Transverse colon (tissue), 4 donors: ENCODE results near the gene RAB30.

Experiments
- POLR2AphosphoS5 ChIP-seq, 3 donors: sonication (generic); formaldehyde crosslinking; IDR thresholded peaks; one replicate each; pipeline ENCODE4 v1.6.1; 2016; ENCODE audit warnings: antibody characterized with exemption in 3 of 3
- TF ChIP-seq, protein P1 (sequence below), 5 experiments: fragments of 200-600 bp in 3 of 5; fragments of 450-650 bp in 2 of 5; sonication (generic) in 3 of 5; IDR thresholded peaks; 1 replicate in 2 of 5; 2 replicates in 3 of 5; pipeline ENCODE4 v1.5.1; 2016 to 2017; ENCODE audit warnings: antibody characterized with exemption in 5 of 5, inconsistent platforms in 3 of 5, mild to moderate bottlenecking in 2 of 5, moderate library complexity in 1 of 5

DNA sequence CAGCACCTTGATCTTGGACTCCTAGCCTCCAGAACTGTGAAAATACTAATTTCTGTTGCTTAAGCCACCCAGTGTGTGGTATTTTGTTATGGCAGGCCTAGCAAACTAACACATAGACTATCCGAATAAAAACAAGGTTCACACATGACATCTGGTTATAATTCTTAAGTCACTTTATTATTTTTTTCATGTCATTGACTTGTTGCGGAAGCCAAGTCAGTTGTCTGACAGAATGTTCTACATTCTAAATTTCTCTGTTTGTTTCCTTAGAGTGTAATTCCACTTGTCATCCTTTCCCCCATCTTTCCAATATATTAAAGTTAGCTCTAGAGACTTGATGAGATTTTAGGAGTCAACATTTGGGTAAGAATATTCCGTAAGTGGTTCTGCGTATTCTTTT is 40.6 kb downstream of the RAB30 start:
- TF ChIP-seq POLR2AphosphoS5 (IDR thresholded peaks at IDR 0.05), result no peak
- TF ChIP-seq, protein P1, sequence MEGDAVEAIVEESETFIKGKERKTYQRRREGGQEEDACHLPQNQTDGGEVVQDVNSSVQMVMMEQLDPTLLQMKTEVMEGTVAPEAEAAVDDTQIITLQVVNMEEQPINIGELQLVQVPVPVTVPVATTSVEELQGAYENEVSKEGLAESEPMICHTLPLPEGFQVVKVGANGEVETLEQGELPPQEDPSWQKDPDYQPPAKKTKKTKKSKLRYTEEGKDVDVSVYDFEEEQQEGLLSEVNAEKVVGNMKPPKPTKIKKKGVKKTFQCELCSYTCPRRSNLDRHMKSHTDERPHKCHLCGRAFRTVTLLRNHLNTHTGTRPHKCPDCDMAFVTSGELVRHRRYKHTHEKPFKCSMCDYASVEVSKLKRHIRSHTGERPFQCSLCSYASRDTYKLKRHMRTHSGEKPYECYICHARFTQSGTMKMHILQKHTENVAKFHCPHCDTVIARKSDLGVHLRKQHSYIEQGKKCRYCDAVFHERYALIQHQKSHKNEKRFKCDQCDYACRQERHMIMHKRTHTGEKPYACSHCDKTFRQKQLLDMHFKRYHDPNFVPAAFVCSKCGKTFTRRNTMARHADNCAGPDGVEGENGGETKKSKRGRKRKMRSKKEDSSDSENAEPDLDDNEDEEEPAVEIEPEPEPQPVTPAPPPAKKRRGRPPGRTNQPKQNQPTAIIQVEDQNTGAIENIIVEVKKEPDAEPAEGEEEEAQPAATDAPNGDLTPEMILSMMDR (IDR thresholded peaks at IDR 0.05), result no peak
